ENCODE measurements around the gene KREMEN1. TPM values are rescaled to one million over a fixed set of nuclear protein-coding genes. Genes with fewer than 3 reads are reported as not detected.

The KREMEN1 gene
- total RNA-seq, 1 experiment from 2014 or later = not detected

- DNase-seq = no peak
- no peak overlapping the region for H3K4me2 ChIP-seq (ENCODE audit: low read depth, low read length, poor library complexity, severe bottlenecking)
- no peak overlapping the region for H3K4me3 ChIP-seq (ENCODE audit: low read length)
Observed at GRCh38 chr22:29133603-29134133, 60.8 kb downstream of the KREMEN1 start.

GRCh38 chr22:29134448-29134847, 61.6 kb downstream of the KREMEN1 start:
- Histone ChIP-seq H3K27ac (ENCODE audit: low read length) (no peak overlapping the region), H3K9me2 (replicated peaks; ENCODE audit: insufficient read depth, low read length) (no peaks in the 10 kb centered on the region), H3K9me3 (ENCODE audit: low read length) (no peaks in the 10 kb centered on the region), H3K9ac (ENCODE audit: low read length) (no peak overlapping the region), H3K79me2 (ENCODE audit: low read length) (no peaks in the 10 kb centered on the region), H2AFZ (ENCODE audit: low read length) (no peak overlapping the region), H3K4me3 (ENCODE audit: low read length) (no peak overlapping the region), H4K20me1 (ENCODE audit: insufficient read depth, low read depth, low read length) (no peaks in the 10 kb centered on the region), H3K4me2 (ENCODE audit: low read depth, low read length, poor library complexity, severe bottlenecking) (no peak overlapping the region), H3K36me3 (ENCODE audit: insufficient read depth, low read length) (no peaks in the 10 kb centered on the region), H3K27me3 (ENCODE audit: low read length) (no peaks in the 10 kb centered on the region), H3K4me1 (ENCODE audit: low read length) (no peaks in the 10 kb centered on the region)
- DNase-seq = no peak

More at GRCh38 chr22:29133603-29134133, 60.8 kb downstream of the KREMEN1 start:
- no peaks in the 10 kb centered on the region for H3K9me2 ChIP-seq (replicated peaks; ENCODE audit: insufficient read depth, low read length)
- no peaks in the 10 kb centered on the region for H3K79me2 ChIP-seq (ENCODE audit: low read length)
- H2AFZ ChIP-seq (ENCODE audit: low read length) = no peak overlapping the region
- no peak overlapping the region for H3K27ac ChIP-seq (ENCODE audit: low read length)
- no peaks in the 10 kb centered on the region for H3K27me3 ChIP-seq (ENCODE audit: low read length)
- no peak overlapping the region for H3K9ac ChIP-seq (ENCODE audit: low read length)
- H3K36me3 ChIP-seq (ENCODE audit: insufficient read depth, low read length) = no peaks in the 10 kb centered on the region
- H3K4me1 ChIP-seq (ENCODE audit: low read length) = no peaks in the 10 kb centered on the region
- no peaks in the 10 kb centered on the region for H4K20me1 ChIP-seq (ENCODE audit: insufficient read depth, low read depth, low read length)
- H3K9me3 ChIP-seq (ENCODE audit: low read length) = no peaks in the 10 kb centered on the region

GRCh38 chr22:29136782-29137700, 64.2 kb downstream of the KREMEN1 start:
- Histone ChIP-seq H3K4me2 (ENCODE audit: low read depth, low read length, poor library complexity, severe bottlenecking) (no peak overlapping the region), H3K27me3 (ENCODE audit: low read length) (no peaks in the 10 kb centered on the region), H3K79me2 (ENCODE audit: low read length) (no peaks in the 10 kb centered on the region), H3K36me3 (ENCODE audit: insufficient read depth, low read length) (no peaks in the 10 kb centered on the region), H3K9me2 (replicated peaks; ENCODE audit: insufficient read depth, low read length) (no peaks in the 10 kb centered on the region), H3K9me3 (ENCODE audit: low read length) (no peaks in the 10 kb centered on the region), H3K4me3 (ENCODE audit: low read length) (no peak overlapping the region), H3K9ac (ENCODE audit: low read length) (no peak overlapping the region), H4K20me1 (ENCODE audit: insufficient read depth, low read depth, low read length) (no peaks in the 10 kb centered on the region), H3K27ac (ENCODE audit: low read length) (no peak overlapping the region), H2AFZ (ENCODE audit: low read length) (no peak overlapping the region), H3K4me1 (ENCODE audit: low read length) (no peaks in the 10 kb centered on the region)
- no peak for DNase-seq

GRCh38 chr22:29138556-29139305, 65.9 kb downstream of the KREMEN1 start:
- Histone ChIP-seq H4K20me1 (ENCODE audit: insufficient read depth, low read depth, low read length) (no peaks in the 10 kb centered on the region), H3K9ac (ENCODE audit: low read length) (no peak overlapping the region), H3K79me2 (ENCODE audit: low read length) (no peaks in the 10 kb centered on the region), H3K4me1 (ENCODE audit: low read length) (no peaks in the 10 kb centered on the region), H3K4me2 (ENCODE audit: low read depth, low read length, poor library complexity, severe bottlenecking) (no peak overlapping the region), H3K4me3 (ENCODE audit: low read length) (no peak overlapping the region), H3K9me3 (ENCODE audit: low read length) (no peaks in the 10 kb centered on the region), H3K9me2 (replicated peaks; ENCODE audit: insufficient read depth, low read length) (no peaks in the 10 kb centered on the region), H3K36me3 (ENCODE audit: insufficient read depth, low read length) (no peaks in the 10 kb centered on the region), H2AFZ (ENCODE audit: low read length) (no peak overlapping the region), H3K27me3 (ENCODE audit: low read length) (no peaks in the 10 kb centered on the region), H3K27ac (ENCODE audit: low read length) (no peak overlapping the region)
- DNase-seq = no peak

DNA sequence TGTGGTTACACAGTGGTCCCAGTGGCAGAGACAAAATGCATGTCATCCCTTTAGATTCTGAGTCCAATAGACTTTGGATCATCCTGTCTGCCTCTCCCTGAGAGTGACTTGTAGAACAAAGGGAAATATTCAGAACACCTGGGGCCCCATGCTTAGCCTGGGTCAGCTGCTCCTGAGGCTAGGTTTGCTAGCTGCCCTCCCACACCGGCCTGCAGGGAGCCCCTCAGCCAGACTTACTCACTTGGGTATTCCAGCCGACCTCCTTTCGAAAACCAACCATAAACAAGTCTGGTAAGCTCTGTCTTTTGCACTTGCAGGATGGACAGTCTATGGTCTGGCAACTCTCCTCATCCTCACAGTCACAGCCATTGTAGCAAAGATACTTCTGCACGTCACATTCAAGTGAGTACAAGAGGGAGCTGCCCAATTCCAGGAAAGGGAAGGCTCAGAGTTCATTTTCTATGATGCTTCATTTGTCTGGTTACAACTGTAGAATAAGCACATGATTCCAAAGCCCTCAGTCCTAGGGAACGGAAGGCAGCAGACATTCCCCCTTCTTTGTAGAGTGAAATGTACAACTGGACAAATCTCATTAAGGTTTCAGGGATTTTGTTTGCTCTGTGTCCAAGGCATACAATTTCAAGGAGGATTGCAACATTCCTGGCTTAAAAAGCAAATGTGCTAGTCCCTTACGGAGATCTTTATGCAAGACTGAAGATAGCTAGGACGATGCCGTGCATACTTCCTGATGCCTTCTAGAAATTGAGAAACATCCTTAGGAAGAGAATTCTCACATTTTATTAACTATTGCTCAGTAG, 67.3 kb downstream of the KREMEN1 start:
- no peaks in the 10 kb centered on the region for H3K9me3 ChIP-seq (ENCODE audit: low read length)
- DNase-seq = no peak
- no peak overlapping the region for H3K4me3 ChIP-seq (ENCODE audit: low read length)
- H3K9me2 ChIP-seq (replicated peaks; ENCODE audit: insufficient read depth, low read length) = no peaks in the 10 kb centered on the region
- H3K27me3 ChIP-seq (ENCODE audit: low read length) = no peaks in the 10 kb centered on the region
- no peaks in the 10 kb centered on the region for H4K20me1 ChIP-seq (ENCODE audit: insufficient read depth, low read depth, low read length)
- no peak overlapping the region for H3K27ac ChIP-seq (ENCODE audit: low read length)
- H3K4me1 ChIP-seq (ENCODE audit: low read length) = no peaks in the 10 kb centered on the region
- no peak overlapping the region for H3K4me2 ChIP-seq (ENCODE audit: low read depth, low read length, poor library complexity, severe bottlenecking)
- H3K9ac ChIP-seq (ENCODE audit: low read length) = no peak overlapping the region
- H3K36me3 ChIP-seq (ENCODE audit: insufficient read depth, low read length) = no peaks in the 10 kb centered on the region
- H2AFZ ChIP-seq (ENCODE audit: low read length) = no peak overlapping the region
- no peaks in the 10 kb centered on the region for H3K79me2 ChIP-seq (ENCODE audit: low read length)

GRCh38 chr22:29141078-29141688, 68.3 kb downstream of the KREMEN1 start:
- H3K9ac ChIP-seq (ENCODE audit: low read length) = no peak overlapping the region
- H2AFZ ChIP-seq (ENCODE audit: low read length) = no peak overlapping the region
- no peak overlapping the region for H3K4me2 ChIP-seq (ENCODE audit: low read depth, low read length, poor library complexity, severe bottlenecking)
- H3K79me2 ChIP-seq (ENCODE audit: low read length) = no peaks in the 10 kb centered on the region
- H3K4me3 ChIP-seq (ENCODE audit: low read length) = no peak overlapping the region
- H3K9me2 ChIP-seq (replicated peaks; ENCODE audit: insufficient read depth, low read length) = no peaks in the 10 kb centered on the region
- H3K27ac ChIP-seq (ENCODE audit: low read length) = no peak overlapping the region
- no peak for DNase-seq
- no peaks in the 10 kb centered on the region for H3K4me1 ChIP-seq (ENCODE audit: low read length)
- no peaks in the 10 kb centered on the region for H4K20me1 ChIP-seq (ENCODE audit: insufficient read depth, low read depth, low read length)
- H3K27me3 ChIP-seq (ENCODE audit: low read length) = no peaks in the 10 kb centered on the region
- H3K36me3 ChIP-seq (ENCODE audit: insufficient read depth, low read length) = no peaks in the 10 kb centered on the region
- H3K9me3 ChIP-seq (ENCODE audit: low read length) = no peaks in the 10 kb centered on the region

GRCh38 chr22:29142116-29142515, 69.3 kb downstream of the KREMEN1 start:
- Histone ChIP-seq H2AFZ (ENCODE audit: low read length) (no peak overlapping the region), H3K4me2 (ENCODE audit: low read depth, low read length, poor library complexity, severe bottlenecking) (no peak overlapping the region), H3K79me2 (ENCODE audit: low read length) (no peaks in the 10 kb centered on the region), H4K20me1 (ENCODE audit: insufficient read depth, low read depth, low read length) (no peaks in the 10 kb centered on the region), H3K27ac (ENCODE audit: low read length) (no peak overlapping the region), H3K9ac (ENCODE audit: low read length) (no peak overlapping the region), H3K36me3 (ENCODE audit: insufficient read depth, low read length) (no peaks in the 10 kb centered on the region), H3K4me1 (ENCODE audit: low read length) (no peaks in the 10 kb centered on the region), H3K9me2 (replicated peaks; ENCODE audit: insufficient read depth, low read length) (no peaks in the 10 kb centered on the region), H3K9me3 (ENCODE audit: low read length) (no peaks in the 10 kb centered on the region), H3K4me3 (ENCODE audit: low read length) (no peak overlapping the region), H3K27me3 (ENCODE audit: low read length) (no peaks in the 10 kb centered on the region)
- DNase-seq = no peak
